SK-N-SH treated with all-trans-retinoic acid at 6 μM for 48 hours (cell line): ENCODE results near the gene SCAMP5.

ENCODE experiments used
- ATAC-seq: fragments of 200-7000 bp; cut with Tn5 transposase; 3 replicates; pipeline ENCODE4 v1.9.1; 2020; ENCODE audit warnings: mild to moderate bottlenecking, moderate library complexity
- ARNTL ChIP-seq: fragments of 450-650 bp; formaldehyde crosslinking; IDR thresholded peaks from 2 replicates; pipeline ENCODE4 v1.5.0; 2020; ENCODE audit warnings: low read depth, mild to moderate bottlenecking, moderate library complexity, borderline replicate concordance
- CSDC2 ChIP-seq: fragments of 250-450 bp; sonication (Bioruptor Pico); IDR thresholded peaks from 2 replicates; pipeline ENCODE4 v1.5.0; 2020; ENCODE audit warnings: mild to moderate bottlenecking, moderate library complexity
- ESRRG ChIP-seq: fragments of 250-450 bp; sonication (Bioruptor Pico); IDR thresholded peaks from 2 replicates; pipeline ENCODE4 v1.6.1; 2021; ENCODE audit warnings: mild to moderate bottlenecking
- GLIS3 ChIP-seq: fragments of 250-450 bp; sonication (Bioruptor Pico); IDR thresholded peaks from 2 replicates; pipeline ENCODE4 v1.5.0; 2020; ENCODE audit warnings: mild to moderate bottlenecking, moderate library complexity
- ISL1 ChIP-seq: fragments of 250-450 bp; sonication (Bioruptor Pico); IDR thresholded peaks from 2 replicates; pipeline ENCODE4 v2.1.2; 2022; ENCODE audit warnings: mild to moderate bottlenecking, moderate library complexity
- OSR1 ChIP-seq: fragments of 250-450 bp; sonication (Bioruptor Pico); IDR thresholded peaks from 2 replicates; pipeline ENCODE4 v1.8.0; 2022; ENCODE audit warnings: moderate library complexity, mild to moderate bottlenecking, inconsistent platforms
- PPARA ChIP-seq: fragments of 250-450 bp; sonication (Bioruptor Pico); IDR thresholded peaks from 2 replicates; pipeline ENCODE4 v1.5.0; 2020; ENCODE audit warnings: mild to moderate bottlenecking, borderline replicate concordance
- RARB ChIP-seq: fragments of 250-450 bp; sonication (Bioruptor Pico); IDR thresholded peaks from 2 replicates; pipeline ENCODE4 v1.8.0; 2021; ENCODE audit warnings: mild to moderate bottlenecking, moderate library complexity
- SNAI2 ChIP-seq: fragments of 250-450 bp; sonication (Bioruptor Pico); IDR thresholded peaks from 2 replicates; pipeline ENCODE4 v1.5.0; 2020; ENCODE audit warnings: mild to moderate bottlenecking, moderate library complexity
- TCF4 ChIP-seq: fragments of 250-450 bp; sonication (Bioruptor Pico); IDR thresholded peaks from 2 replicates; pipeline ENCODE4 v1.8.0; 2021; ENCODE audit warnings: mild to moderate bottlenecking, moderate library complexity, borderline replicate concordance
- TOX ChIP-seq: fragments of 250-450 bp; sonication (Bioruptor Pico); IDR thresholded peaks from 2 replicates; pipeline ENCODE4 v1.8.0; 2021; ENCODE audit warnings: mild to moderate bottlenecking, moderate library complexity, borderline replicate concordance
- ZC3H10 ChIP-seq: fragments of 250-450 bp; sonication (Bioruptor Pico); IDR thresholded peaks from 2 replicates; pipeline ENCODE4 v1.5.1; 2021; ENCODE audit warnings: mild to moderate bottlenecking, moderate library complexity
- ZFP3 ChIP-seq: fragments of 250-450 bp; sonication (Bioruptor Pico); IDR thresholded peaks from 2 replicates; pipeline ENCODE4 v1.5.0; 2020; ENCODE audit warnings: mild to moderate bottlenecking, moderate library complexity
- ZFP30 ChIP-seq: fragments of 450-650 bp; formaldehyde crosslinking; IDR thresholded peaks from 2 replicates; pipeline ENCODE4 v1.5.0; 2022; ENCODE audit warnings: mild to moderate bottlenecking, moderate library complexity
- ZNF70 ChIP-seq: fragments of 450-650 bp; formaldehyde crosslinking; IDR thresholded peaks from 2 replicates; pipeline ENCODE4 v1.5.0; 2020; ENCODE audit warnings: mild to moderate bottlenecking, moderate library complexity
- ZNF8 ChIP-seq: fragments of 450-650 bp; formaldehyde crosslinking; IDR thresholded peaks from 2 replicates; pipeline ENCODE4 v1.5.0; 2020; ENCODE audit warnings: mild to moderate bottlenecking, moderate library complexity
- TF ChIP-seq, protein P1 (sequence below): fragments of 250-450 bp; sonication (Bioruptor Pico); IDR thresholded peaks from 2 replicates; pipeline ENCODE4 v1.8.0; 2021; ENCODE audit warnings: low read depth, mild to moderate bottlenecking, moderate library complexity, borderline replicate concordance
- TF ChIP-seq, protein P2 (sequence below): fragments of 250-450 bp; sonication (Bioruptor Pico); IDR thresholded peaks from 2 replicates; pipeline ENCODE4 v1.5.1; 2021; ENCODE audit warnings: mild to moderate bottlenecking, moderate library complexity
- TF ChIP-seq, protein P3 (sequence below): fragments of 250-450 bp; sonication (Bioruptor Pico); IDR thresholded peaks from 2 replicates; pipeline ENCODE4 v1.8.0; 2020; ENCODE audit warnings: mild to moderate bottlenecking, moderate library complexity, borderline replicate concordance
- TF ChIP-seq, protein P4 (sequence below): fragments of 250-450 bp; sonication (Bioruptor Pico); IDR thresholded peaks from 2 replicates; pipeline ENCODE4 v1.5.1; 2020; ENCODE audit warnings: low read depth, mild to moderate bottlenecking, moderate library complexity

The SCAMP5 gene

DNA sequence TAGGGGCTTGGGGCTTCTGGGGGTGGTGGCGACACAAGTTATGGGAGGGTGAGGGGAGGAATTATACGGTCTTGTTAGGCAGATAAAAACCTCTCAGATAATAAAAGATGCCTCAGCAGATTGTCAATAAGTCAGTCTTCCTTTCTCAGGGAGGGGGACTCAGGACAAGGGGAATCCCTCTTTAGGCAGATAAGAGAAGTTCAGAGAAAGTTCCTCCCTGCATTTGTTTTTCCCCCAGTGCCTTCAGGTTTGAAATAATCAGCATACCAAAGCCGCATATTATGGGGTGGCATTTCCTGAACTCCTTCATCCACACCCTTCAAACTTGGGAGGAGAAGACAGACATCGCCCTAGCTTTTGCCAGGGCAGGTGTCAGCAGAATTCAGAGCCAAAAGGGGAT, 36.5 kb downstream of the SCAMP5 start:
- TF ChIP-seq, protein P1, sequence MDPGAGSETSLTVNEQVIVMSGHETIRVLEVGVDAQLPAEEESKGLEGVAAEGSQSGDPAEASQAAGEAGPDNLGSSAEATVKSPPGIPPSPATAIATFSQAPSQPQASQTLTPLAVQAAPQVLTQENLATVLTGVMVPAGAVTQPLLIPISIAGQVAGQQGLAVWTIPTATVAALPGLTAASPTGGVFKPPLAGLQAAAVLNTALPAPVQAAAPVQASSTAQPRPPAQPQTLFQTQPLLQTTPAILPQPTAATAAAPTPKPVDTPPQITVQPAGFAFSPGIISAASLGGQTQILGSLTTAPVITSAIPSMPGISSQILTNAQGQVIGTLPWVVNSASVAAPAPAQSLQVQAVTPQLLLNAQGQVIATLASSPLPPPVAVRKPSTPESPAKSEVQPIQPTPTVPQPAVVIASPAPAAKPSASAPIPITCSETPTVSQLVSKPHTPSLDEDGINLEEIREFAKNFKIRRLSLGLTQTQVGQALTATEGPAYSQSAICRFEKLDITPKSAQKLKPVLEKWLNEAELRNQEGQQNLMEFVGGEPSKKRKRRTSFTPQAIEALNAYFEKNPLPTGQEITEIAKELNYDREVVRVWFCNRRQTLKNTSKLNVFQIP (CRISPR knock-in tag): no peak
- TF ChIP-seq ZFP3 (no peak), SNAI2 (no peak), ZC3H10 (CRISPR knock-in tag) (no peak), RARB (no peak)
- TF ChIP-seq, protein P2, sequence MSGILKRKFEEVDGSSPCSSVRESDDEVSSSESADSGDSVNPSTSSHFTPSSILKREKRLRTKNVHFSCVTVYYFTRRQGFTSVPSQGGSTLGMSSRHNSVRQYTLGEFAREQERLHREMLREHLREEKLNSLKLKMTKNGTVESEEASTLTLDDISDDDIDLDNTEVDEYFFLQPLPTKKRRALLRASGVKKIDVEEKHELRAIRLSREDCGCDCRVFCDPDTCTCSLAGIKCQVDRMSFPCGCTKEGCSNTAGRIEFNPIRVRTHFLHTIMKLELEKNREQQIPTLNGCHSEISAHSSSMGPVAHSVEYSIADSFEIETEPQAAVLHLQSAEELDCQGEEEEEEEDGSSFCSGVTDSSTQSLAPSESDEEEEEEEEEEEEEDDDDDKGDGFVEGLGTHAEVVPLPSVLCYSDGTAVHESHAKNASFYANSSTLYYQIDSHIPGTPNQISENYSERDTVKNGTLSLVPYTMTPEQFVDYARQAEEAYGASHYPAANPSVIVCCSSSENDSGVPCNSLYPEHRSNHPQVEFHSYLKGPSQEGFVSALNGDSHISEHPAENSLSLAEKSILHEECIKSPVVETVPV: no peak
- no peak for ATAC-seq

DNA sequence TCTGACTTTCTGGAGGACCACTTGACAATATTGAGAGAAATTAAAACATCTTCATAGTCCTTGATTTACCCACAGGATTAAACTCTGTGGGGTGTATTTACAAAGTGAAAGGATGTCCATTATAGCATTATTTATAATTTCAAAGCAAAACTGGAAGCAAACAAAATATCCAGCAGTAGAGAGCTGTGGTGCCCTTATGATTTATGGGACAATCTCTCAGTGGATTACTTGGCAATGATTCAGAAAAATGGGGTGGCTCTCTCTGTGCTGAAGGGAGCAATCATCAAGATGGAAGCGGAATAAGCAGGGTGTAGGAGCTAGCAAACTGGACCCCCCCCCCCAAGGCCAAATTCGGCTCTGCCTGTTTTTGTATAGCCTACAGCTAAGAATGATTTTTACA, 37.0 kb downstream of the SCAMP5 start:
- no peak for ATAC-seq
- TF ChIP-seq ZNF8 (CRISPR knock-in tag) (no peak), GLIS3 (CRISPR knock-in tag) (no peak), ESRRG (CRISPR knock-in tag) (no peak), ZC3H10 (CRISPR knock-in tag) (no peak), ZNF70 (CRISPR knock-in tag) (no peak), CSDC2 (no peak)
- TF ChIP-seq, protein P2: no peak
- TF ChIP-seq, protein P3, sequence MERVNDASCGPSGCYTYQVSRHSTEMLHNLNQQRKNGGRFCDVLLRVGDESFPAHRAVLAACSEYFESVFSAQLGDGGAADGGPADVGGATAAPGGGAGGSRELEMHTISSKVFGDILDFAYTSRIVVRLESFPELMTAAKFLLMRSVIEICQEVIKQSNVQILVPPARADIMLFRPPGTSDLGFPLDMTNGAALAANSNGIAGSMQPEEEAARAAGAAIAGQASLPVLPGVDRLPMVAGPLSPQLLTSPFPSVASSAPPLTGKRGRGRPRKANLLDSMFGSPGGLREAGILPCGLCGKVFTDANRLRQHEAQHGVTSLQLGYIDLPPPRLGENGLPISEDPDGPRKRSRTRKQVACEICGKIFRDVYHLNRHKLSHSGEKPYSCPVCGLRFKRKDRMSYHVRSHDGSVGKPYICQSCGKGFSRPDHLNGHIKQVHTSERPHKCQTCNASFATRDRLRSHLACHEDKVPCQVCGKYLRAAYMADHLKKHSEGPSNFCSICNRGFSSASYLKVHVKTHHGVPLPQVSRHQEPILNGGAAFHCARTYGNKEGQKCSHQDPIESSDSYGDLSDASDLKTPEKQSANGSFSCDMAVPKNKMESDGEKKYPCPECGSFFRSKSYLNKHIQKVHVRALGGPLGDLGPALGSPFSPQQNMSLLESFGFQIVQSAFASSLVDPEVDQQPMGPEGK: no peak

DNA sequence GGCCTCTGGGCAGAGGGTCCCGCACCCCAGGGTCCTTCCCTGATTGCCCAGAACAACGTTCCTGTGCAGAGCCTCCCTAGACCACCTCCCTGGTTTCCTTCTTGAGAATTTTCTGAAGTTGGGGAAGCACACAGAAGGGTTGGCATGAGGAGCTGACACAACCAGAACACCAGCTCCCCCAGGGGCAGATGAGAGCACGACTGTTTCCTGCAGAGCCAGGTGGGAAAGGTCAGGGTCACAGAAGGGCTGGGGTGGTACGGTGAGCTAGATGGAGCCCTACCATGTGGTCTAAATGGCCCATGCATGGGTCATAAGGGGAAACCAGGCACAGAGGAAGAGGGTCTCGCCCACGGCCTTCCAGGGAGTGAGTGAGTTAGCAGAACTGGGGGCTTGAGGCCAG, 38.4 kb downstream of the SCAMP5 start:
- TF ChIP-seq ZC3H10 (CRISPR knock-in tag) (no peak), ISL1 (no peak), TOX (CRISPR knock-in tag) (no peak), CSDC2 (no peak), ARNTL (CRISPR knock-in tag) (no peak), RARB (no peak), TCF4 (CRISPR knock-in tag) (no peak), ZNF8 (CRISPR knock-in tag) (no peak), PPARA (no peak)
- TF ChIP-seq, protein P1 (CRISPR knock-in tag): no peak
- no peak for ATAC-seq

DNA sequence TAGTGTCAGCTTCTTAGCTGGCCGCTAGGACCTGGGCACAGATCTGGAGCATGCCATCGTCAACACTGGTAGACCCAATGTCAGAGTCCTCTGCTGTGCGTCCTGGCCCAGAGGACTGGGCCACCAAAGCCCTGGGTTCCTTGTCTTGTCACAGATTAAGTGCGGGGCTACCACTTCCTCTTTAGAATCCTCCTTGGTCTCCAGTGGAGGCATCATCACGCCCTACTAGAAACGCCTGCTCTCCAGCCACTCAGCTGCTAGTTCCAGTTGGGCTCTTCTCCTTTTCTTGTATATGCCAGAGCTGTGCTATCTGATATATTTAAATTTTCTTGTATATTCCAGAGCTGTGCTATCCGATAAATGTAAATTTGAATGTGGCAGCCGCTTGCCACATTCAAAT, 39.3 kb downstream of the SCAMP5 start:
- no peak for ATAC-seq
- TF ChIP-seq RARB: no peak
- no peak for TF ChIP-seq TOX (CRISPR knock-in tag)
- TF ChIP-seq, protein P4, sequence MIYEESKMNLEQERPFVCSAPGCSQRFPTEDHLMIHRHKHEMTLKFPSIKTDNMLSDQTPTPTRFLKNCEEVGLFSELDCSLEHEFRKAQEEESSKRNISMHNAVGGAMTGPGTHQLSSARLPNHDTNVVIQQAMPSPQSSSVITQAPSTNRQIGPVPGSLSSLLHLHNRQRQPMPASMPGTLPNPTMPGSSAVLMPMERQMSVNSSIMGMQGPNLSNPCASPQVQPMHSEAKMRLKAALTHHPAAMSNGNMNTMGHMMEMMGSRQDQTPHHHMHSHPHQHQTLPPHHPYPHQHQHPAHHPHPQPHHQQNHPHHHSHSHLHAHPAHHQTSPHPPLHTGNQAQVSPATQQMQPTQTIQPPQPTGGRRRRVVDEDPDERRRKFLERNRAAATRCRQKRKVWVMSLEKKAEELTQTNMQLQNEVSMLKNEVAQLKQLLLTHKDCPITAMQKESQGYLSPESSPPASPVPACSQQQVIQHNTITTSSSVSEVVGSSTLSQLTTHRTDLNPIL (CRISPR knock-in tag): no peak
- TF ChIP-seq ZC3H10 (CRISPR knock-in tag): no peak

DNA sequence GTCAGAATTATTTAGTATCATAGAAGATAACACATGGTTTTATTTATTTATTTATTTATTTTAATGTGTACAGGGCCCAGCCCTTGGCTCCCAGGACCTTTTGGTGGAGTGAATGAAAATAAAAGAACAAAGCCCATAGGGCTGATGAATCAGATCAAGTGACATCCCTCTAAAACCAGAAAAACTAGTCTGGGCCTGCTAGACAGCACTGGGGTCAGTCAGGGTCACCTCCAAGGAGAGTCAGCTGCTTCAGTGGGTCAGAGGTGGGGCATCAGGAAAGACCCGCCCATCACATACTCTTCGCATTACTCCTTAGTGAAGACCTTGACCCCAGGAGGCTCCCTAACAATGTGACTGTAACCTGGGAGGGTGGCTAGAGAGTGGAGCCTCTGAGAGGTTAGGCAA, 40.9 kb downstream of the SCAMP5 start:
- no peak for ATAC-seq
- TF ChIP-seq TCF4 (CRISPR knock-in tag) (no peak), ARNTL (CRISPR knock-in tag) (no peak), SNAI2 (no peak), RARB (no peak), ISL1 (no peak), ZFP30 (CRISPR knock-in tag) (no peak), ZNF8 (CRISPR knock-in tag) (no peak), OSR1 (CRISPR knock-in tag) (no peak), ZNF70 (CRISPR knock-in tag) (no peak), PPARA (no peak), GLIS3 (CRISPR knock-in tag) (no peak), ZFP3 (no peak), ESRRG (CRISPR knock-in tag) (no peak), TOX (CRISPR knock-in tag) (no peak)
- TF ChIP-seq, protein P1 (CRISPR knock-in tag): no peak
- TF ChIP-seq, protein P3: no peak
